Amygdala (tissue), 56 donors: ENCODE data around the gene FIZ1.

Experiments used
- DNase-seq, 56 donors: peaks; one replicate each; lab custom pipeline; 2025; lab: John Stamatoyannopoulos, UW

FIZ1 gene

GRCh38 chr19:55549500-55550320, 49.6 kb downstream of the FIZ1 start:
- DNase-seq: no peak

GRCh38 chr19:55546822-55547614, 52.3 kb downstream of the FIZ1 start:
- DNase-seq: peak in 7 of 56 donors; percentile 1 to 34 (median 9)

- DNase-seq: no peak
Observed at GRCh38 chr19:55546011-55546410, 53.3 kb downstream of the FIZ1 start.

GRCh38 chr19:55545443-55545842, 53.9 kb downstream of the FIZ1 start, which contains the start of gene SBK3:
Gene SBK3, minus strand, starts transcription at chr19:55545543. Its CDS starts 0 bp downstream, at chr19:55545543.
- no peak for DNase-seq

GRCh38 chr19:55544776-55545439, 54.4 kb downstream of the FIZ1 start:
- no peak for DNase-seq

GRCh38 chr19:55544014-55544413, 55.3 kb downstream of the FIZ1 start:
- no peak for DNase-seq

GRCh38 chr19:55543567-55543966, 55.8 kb downstream of the FIZ1 start:
- no peak for DNase-seq

GRCh38 chr19:55542292-55542855, 56.9 kb downstream of the FIZ1 start:
- DNase-seq: no peak
